ENCODE data around the gene LRRC46. TPM values are rescaled to one million over a fixed set of nuclear protein-coding genes. Genes with fewer than 3 reads are reported as not detected.
A peak's percentile ranks its signal among the peaks of the same experiment; 100 is the strongest.

LRRC46 gene
- total and polyA plus RNA-seq, 2 of the 13 experiments (the other 11 are each of a cell fraction or from before 2014, with no cell fraction given): 0.09 TPM

DNA sequence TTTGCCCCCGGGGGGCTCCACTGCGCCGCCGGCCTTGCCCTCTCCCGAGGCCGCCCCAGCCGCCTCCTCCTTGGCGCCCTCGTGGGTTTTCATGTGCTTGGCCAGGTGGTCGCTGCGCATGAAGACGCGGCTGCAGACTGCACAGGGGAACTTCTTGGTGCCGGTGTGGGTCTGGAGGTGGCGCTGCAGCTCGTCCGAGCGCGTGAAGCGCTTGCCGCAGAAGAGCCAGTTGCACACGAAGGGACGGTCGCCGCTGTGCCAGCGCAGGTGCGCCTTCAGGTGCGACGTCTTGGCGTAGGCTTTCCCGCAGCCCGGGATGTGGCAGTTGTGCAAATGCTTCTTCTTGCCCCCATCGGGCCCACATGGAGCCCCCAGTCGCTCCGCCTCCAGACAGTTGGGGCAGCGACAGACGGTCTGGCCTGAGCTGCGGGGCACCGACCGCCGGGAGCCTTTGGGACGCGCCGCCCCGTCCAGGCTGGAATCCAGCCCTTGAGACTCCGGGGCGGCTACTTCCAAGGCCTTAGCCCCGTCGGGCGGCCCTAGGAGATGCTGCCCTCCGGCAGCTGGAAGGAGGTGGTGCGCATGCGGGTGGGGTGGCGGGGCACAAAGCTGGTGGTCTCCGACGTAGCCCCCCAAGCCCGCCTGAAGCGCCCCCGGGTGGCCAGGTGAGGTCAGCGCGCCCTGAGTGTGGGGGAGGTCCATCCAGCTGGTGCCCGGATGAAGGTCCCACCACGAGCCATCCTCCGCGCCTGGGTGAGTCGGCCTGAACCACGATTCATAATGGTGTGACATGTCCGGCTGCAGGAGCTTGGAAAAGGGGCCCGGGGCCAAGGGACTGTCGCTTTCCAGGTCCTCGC, 16.1 kb downstream of the LRRC46 start:
- Histone ChIP-seq H2AFZ (ENCODE audit: low read length) (no peak overlapping the region), H3K27ac (ENCODE audit: extremely low read length, insufficient read depth, low read length) (no peak overlapping the region), H3K36me3 (replicated peaks in 1 of 2; ENCODE audit: control insufficient read depth in 1 of 2, insufficient read depth in 2 of 2, low read length in 2 of 2) (no peaks in the 10 kb centered on the region), H3K4me1 (ENCODE audit: insufficient read depth, low read length) (peaks cover 35% of the 10 kb centered on the region), H4K20me1 (ENCODE audit: insufficient read depth, low read length) (no peaks in the 10 kb centered on the region), H3K4me2 (ENCODE audit: low read depth, low read length) (no peak overlapping the region), H3K9ac (ENCODE audit: insufficient read depth, low read depth, low read length) (no peak overlapping the region), H3K9me3 (ENCODE audit: low read length) (no peaks in the 10 kb centered on the region), H3K27me3 (ENCODE audit: control insufficient read depth in 1 of 2, insufficient read depth in 2 of 2, low read length in 2 of 2) (peaks cover 12 to 39% of the 10 kb centered on the region in 2 experiments), H3K4me3 (replicated peaks in 1 of 3; ENCODE audit: insufficient read depth in 1 of 3, low read depth in 2 of 3, low read length in 3 of 3) (no peak overlapping the region), H3K79me2 (ENCODE audit: insufficient read depth, low read length) (no peaks in the 10 kb centered on the region)
- no TSS peak for BruUV-seq (replicated peaks)
- ChIA-PET CTCF (ENCODE audit: low intra/inter-chr PET ratio, low total read pairs) (no interaction called here), POLR2A (interaction anchor here (1.0 kb wide), 1 partner anchor 48 kb away, joined by 3 read pairs; the partner anchor contains the start of gene SP2)
- in situ Hi-C loops (cut with HindIII; ENCODE audit: extremely low pct_ligation_motif_present, low pct_unique_long_range_greater_than_20kb) (no loop called here), intact Hi-C loops (cut with micrococcal nuclease; ENCODE audit: unreplicated experiment) (no loop called here)
- WGBS (ENCODE audit: low lambda C conversion rate): 67% methylated on average over 48 of the region's 71 CpGs
- ATAC-seq (no peak), DNase-seq (ENCODE audit: low spot score) (no peak), FAIRE-seq (no peak)
- TF ChIP-seq NR2F6 (IDR thresholded peaks at IDR 0.05): no peak
- TF ChIP-seq NR2F6 (CRISPR knock-in tag; IDR thresholded peaks at IDR 0.05): no peak
- no peak for TF ChIP-seq ZNF879 (CRISPR knock-in tag; IDR thresholded peaks at IDR 0.05)
- TF ChIP-seq ZNF768 (CRISPR knock-in tag; IDR thresholded peaks at IDR 0.05): no peak
- no peak for TF ChIP-seq ZBTB20 (CRISPR knock-in tag; IDR thresholded peaks at IDR 0.05; ENCODE audit: borderline replicate concordance, low read depth)
- TF ChIP-seq ZBTB7B (CRISPR knock-in tag; IDR thresholded peaks at IDR 0.05): peak; percentile 78; the same call in 1 of the 2 replicates
- no peak for TF ChIP-seq CENPT (CRISPR knock-in tag; IDR thresholded peaks at IDR 0.05; ENCODE audit: low read depth)
- no peak for TF ChIP-seq JDP2 (CRISPR knock-in tag; IDR thresholded peaks at IDR 0.05; ENCODE audit: borderline replicate concordance)
- TF ChIP-seq ZEB1 (IDR thresholded peaks at IDR 0.05; ENCODE audit: insufficient replicate concordance, low read depth): peak; percentile 69
- peak; percentile 37; the same call in 1 of the 2 replicates for TF ChIP-seq ZBTB7A (CRISPR knock-in tag; IDR thresholded peaks at IDR 0.05)
- TF ChIP-seq, protein P1, sequence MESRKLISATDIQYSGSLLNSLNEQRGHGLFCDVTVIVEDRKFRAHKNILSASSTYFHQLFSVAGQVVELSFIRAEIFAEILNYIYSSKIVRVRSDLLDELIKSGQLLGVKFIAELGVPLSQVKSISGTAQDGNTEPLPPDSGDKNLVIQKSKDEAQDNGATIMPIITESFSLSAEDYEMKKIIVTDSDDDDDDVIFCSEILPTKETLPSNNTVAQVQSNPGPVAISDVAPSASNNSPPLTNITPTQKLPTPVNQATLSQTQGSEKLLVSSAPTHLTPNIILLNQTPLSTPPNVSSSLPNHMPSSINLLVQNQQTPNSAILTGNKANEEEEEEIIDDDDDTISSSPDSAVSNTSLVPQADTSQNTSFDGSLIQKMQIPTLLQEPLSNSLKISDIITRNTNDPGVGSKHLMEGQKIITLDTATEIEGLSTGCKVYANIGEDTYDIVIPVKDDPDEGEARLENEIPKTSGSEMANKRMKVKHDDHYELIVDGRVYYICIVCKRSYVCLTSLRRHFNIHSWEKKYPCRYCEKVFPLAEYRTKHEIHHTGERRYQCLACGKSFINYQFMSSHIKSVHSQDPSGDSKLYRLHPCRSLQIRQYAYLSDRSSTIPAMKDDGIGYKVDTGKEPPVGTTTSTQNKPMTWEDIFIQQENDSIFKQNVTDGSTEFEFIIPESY (CRISPR knock-in tag; IDR thresholded peaks at IDR 0.05): peak; percentile 44
- no peak for TF ChIP-seq ZNF235 (CRISPR knock-in tag; IDR thresholded peaks at IDR 0.05; ENCODE audit: borderline replicate concordance)
- TF ChIP-seq TBL1XR1 (IDR thresholded peaks at IDR 0.05; ENCODE audit: borderline replicate concordance, low read length, partially characterized antibody): no peak
- TF ChIP-seq, protein P2, sequence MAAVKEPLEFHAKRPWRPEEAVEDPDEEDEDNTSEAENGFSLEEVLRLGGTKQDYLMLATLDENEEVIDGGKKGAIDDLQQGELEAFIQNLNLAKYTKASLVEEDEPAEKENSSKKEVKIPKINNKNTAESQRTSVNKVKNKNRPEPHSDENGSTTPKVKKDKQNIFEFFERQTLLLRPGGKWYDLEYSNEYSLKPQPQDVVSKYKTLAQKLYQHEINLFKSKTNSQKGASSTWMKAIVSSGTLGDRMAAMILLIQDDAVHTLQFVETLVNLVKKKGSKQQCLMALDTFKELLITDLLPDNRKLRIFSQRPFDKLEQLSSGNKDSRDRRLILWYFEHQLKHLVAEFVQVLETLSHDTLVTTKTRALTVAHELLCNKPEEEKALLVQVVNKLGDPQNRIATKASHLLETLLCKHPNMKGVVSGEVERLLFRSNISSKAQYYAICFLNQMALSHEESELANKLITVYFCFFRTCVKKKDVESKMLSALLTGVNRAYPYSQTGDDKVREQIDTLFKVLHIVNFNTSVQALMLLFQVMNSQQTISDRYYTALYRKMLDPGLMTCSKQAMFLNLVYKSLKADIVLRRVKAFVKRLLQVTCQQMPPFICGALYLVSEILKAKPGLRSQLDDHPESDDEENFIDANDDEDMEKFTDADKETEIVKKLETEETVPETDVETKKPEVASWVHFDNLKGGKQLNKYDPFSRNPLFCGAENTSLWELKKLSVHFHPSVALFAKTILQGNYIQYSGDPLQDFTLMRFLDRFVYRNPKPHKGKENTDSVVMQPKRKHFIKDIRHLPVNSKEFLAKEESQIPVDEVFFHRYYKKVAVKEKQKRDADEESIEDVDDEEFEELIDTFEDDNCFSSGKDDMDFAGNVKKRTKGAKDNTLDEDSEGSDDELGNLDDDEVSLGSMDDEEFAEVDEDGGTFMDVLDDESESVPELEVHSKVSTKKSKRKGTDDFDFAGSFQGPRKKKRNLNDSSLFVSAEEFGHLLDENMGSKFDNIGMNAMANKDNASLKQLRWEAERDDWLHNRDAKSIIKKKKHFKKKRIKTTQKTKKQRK (IDR thresholded peaks at IDR 0.05; ENCODE audit: low read length): no peak
- TF ChIP-seq AGO1 (IDR thresholded peaks at IDR 0.05; ENCODE audit: low read depth, low read length, poor library complexity, severe bottlenecking): no peak
- no peak for TF ChIP-seq E2F2 (CRISPR knock-in tag; IDR thresholded peaks at IDR 0.05; ENCODE audit: borderline replicate concordance)
- no peak for TF ChIP-seq SOX13 (IDR thresholded peaks at IDR 0.05)
- TF ChIP-seq SOX13 (CRISPR knock-in tag; conservative IDR thresholded peaks at IDR 0.05 in 1 of 2, IDR thresholded peaks at IDR 0.05 in 1 of 2): no peak

Data from HepG2 (cell line).